Esophagus squamous epithelium (tissue), 5 donors: ENCODE results near the gene EHHADH. TPM values are rescaled to one million over a fixed set of nuclear protein-coding genes. Genes with fewer than 3 reads are reported as not detected.
A peak's percentile ranks its signal among the peaks of the same experiment; 100 is the strongest.

Experiments
- DNase-seq: peaks from one replicate; lab custom pipeline; 2025; lab: John Stamatoyannopoulos, UW
- H3K27ac ChIP-seq, 4 donors: fragments of 200-600 bp; sonication (generic); one replicate each; pipeline ENCODE4 v1.5.1; 2016 to 2019; ENCODE audit warnings: mild to moderate bottlenecking in 1 of 4
- H3K27me3 ChIP-seq, 4 donors: fragments of 200-600 bp; sonication (generic); 1 replicate in 3 of 4; 2 replicates in 1 of 4; pipeline versions ENCODE4 v1.5.1 to v1.6.0; 2017 to 2021; ENCODE audit warnings: antibody characterized with exemption in 1 of 4
- H3K36me3 ChIP-seq, 3 donors: fragments of 200-600 bp; sonication (generic); one replicate each; pipeline ENCODE4 v1.5.1; 2016 to 2019
- H3K4me1 ChIP-seq, 3 donors: fragments of 200-600 bp; sonication (generic); one replicate each; pipeline ENCODE4 v1.5.1; 2017 to 2019
- H3K4me3 ChIP-seq, 4 donors: fragments of 200-600 bp; sonication (generic); 1 replicate in 3 of 4; 2 replicates in 1 of 4; pipeline ENCODE4 v1.5.1; 2016 to 2019; ENCODE audit warnings: mild to moderate bottlenecking in 2 of 4, moderate library complexity in 1 of 4
- H3K9me3 ChIP-seq, 3 donors: fragments of 200-600 bp; sonication (generic); one replicate each; pipeline ENCODE4 v1.5.1; 2016 to 2019
- CTCF ChIP-seq, 6 experiments: fragments of 450-650 bp in 4 of 6; fragments of 200-600 bp in 2 of 6; sonication (generic) in 2 of 6; IDR thresholded peaks; one replicate each; pipeline ENCODE4 v1.5.1; 2016 to 2019; ENCODE audit warnings: antibody characterized with exemption in 6 of 6, mild to moderate bottlenecking in 4 of 6, moderate library complexity in 4 of 6
- POLR2A ChIP-seq, 4 donors: fragments of 450-650 bp; IDR thresholded peaks; one replicate each; pipeline ENCODE4 v1.6.1; 2017; ENCODE audit warnings: antibody characterized with exemption in 4 of 4, mild to moderate bottlenecking in 4 of 4, moderate library complexity in 3 of 4
- WGBS, 2 donors: methylation state at CpG; one replicate each; pipeline ENCODE4 v1.1.5; 2018; 5-methylcytosine and 5-hydroxymethylcytosine counted together
- intact Hi-C: fragments of 100-400 bp; cut with DNase I; formaldehyde crosslinking; loops from one replicate; pipeline ENCODE4 v1.15.0; 2022
- total RNA-seq, 4 donors: library from RNA; depleted of rRNA; stranded (reverse); fragments of >200 nt; gene quantifications; one replicate each; pipeline ENCODE4 v1.1.0, GENCODE V29; 2016
- donor health status: DM: yes; HTN: yes; CAD: no.

Gene EHHADH
- total RNA-seq, 4 donors from 2014 or later: 5.7 to 6.3 (median 5.9) TPM

GRCh38 chr3:185215873-185216606 is 37.8 kb downstream of the EHHADH start:
- H3K27me3 ChIP-seq: no peaks in the 10 kb centered on the region
- peak in 4 of 6 experiments; percentile 43 to 72 (median 55) for TF ChIP-seq CTCF (IDR thresholded peaks at IDR 0.05)
- no peak for TF ChIP-seq POLR2A (IDR thresholded peaks at IDR 0.05)
- intact Hi-C loops: no loop called here
- H3K9me3 ChIP-seq: no peaks in the 10 kb centered on the region
- peaks cover 0 to 3% (median 0%) of the 10 kb centered on the region in 3 donors for H3K36me3 ChIP-seq
- WGBS, 2 donors: 18 to 22% methylated on average over 6 of the region's 6 CpGs
- H3K4me1 ChIP-seq: peaks cover 0 to 12% (median 0%) of the 10 kb centered on the region in 3 donors
- peak overlapping the region in 2 of 4 donors; percentile 8 to 50 for H3K4me3 ChIP-seq
- DNase-seq: no peak
- peak overlapping the region in 1 of 4 donors; percentile 18 for H3K27ac ChIP-seq

- intact Hi-C loops: no loop called here
- Histone ChIP-seq H3K36me3 (no peaks in the 10 kb centered on the region), H3K27me3 (no peaks in the 10 kb centered on the region), H3K9me3 (no peaks in the 10 kb centered on the region), H3K27ac (no peak overlapping the region), H3K4me3 (no peak overlapping the region), H3K4me1 (peaks cover 0 to 24% (median 0%) of the 10 kb centered on the region in 3 donors)
- DNase-seq: no peak
- WGBS, 2 donors: 84 to 94% methylated on average over 2 to 5 of the region's 5 CpGs
- TF ChIP-seq POLR2A (IDR thresholded peaks at IDR 0.05): no peak
- TF ChIP-seq CTCF (IDR thresholded peaks at IDR 0.05): no peak
Observed at GRCh38 chr3:185212559-185212958, 41.3 kb downstream of the EHHADH start.

- no peak for TF ChIP-seq CTCF (IDR thresholded peaks at IDR 0.05)
- no peak for TF ChIP-seq POLR2A (IDR thresholded peaks at IDR 0.05)
- no peaks in the 10 kb centered on the region for H3K36me3 ChIP-seq
- no peaks in the 10 kb centered on the region for H3K9me3 ChIP-seq
- no peak for DNase-seq
- no peak overlapping the region for H3K27ac ChIP-seq
- 78 to 95% methylated on average over 4 of the region's 4 CpGs for WGBS, 2 donors
- no peak overlapping the region for H3K4me3 ChIP-seq
- no peaks in the 10 kb centered on the region for H3K27me3 ChIP-seq
- intact Hi-C loops: no loop called here
- H3K4me1 ChIP-seq: peaks cover 0 to 28% (median 0%) of the 10 kb centered on the region in 3 donors
Observed at GRCh38 chr3:185212086-185212485, 41.8 kb downstream of the EHHADH start.

- TF ChIP-seq POLR2A (IDR thresholded peaks at IDR 0.05): no peak
- intact Hi-C loops: no loop called here
- Histone ChIP-seq H3K4me3 (no peak overlapping the region), H3K9me3 (no peaks in the 10 kb centered on the region), H3K27me3 (no peaks in the 10 kb centered on the region), H3K4me1 (peaks cover 0 to 22% (median 0%) of the 10 kb centered on the region in 3 donors), H3K36me3 (no peaks in the 10 kb centered on the region), H3K27ac (no peak overlapping the region)
- WGBS, 2 donors: 49% methylated on average over 4 of the region's 4 CpGs
- DNase-seq: no peak
Observed at GRCh38 chr3:185210621-185211142, 43.2 kb downstream of the EHHADH start.

GRCh38 chr3:185208823-185209222 is 45.0 kb downstream of the EHHADH start:
- Histone ChIP-seq H3K27me3 (no peaks in the 10 kb centered on the region), H3K4me1 (peaks cover 0 to 22% (median 0%) of the 10 kb centered on the region in 3 donors), H3K9me3 (no peaks in the 10 kb centered on the region), H3K4me3 (no peak overlapping the region), H3K27ac (no peak overlapping the region), H3K36me3 (peaks cover 0 to 7% (median 0%) of the 10 kb centered on the region in 3 donors)
- TF ChIP-seq POLR2A (IDR thresholded peaks at IDR 0.05) (no peak), CTCF (IDR thresholded peaks at IDR 0.05) (no peak)
- 88 to 93% methylated on average over 1 of the region's 1 CpG for WGBS, 2 donors
- no peak for DNase-seq
- intact Hi-C loops: no loop called here
